Muscle layer of duodenum (tissue), 2 donors: ENCODE data around the gene CDC7.
"Not testable (repeated sequence)": the region's sequence is repeated elsewhere in the genome, so short reads cannot be mapped to it uniquely, and the experiment has no call there.

Experiments used
- H3K27ac ChIP-seq: one replicate; pipeline ENCODE4 v1.7.0; 2013; ENCODE audit warnings: mild to moderate bottlenecking, low read length
- H3K27me3 ChIP-seq: one replicate; pipeline ENCODE4 v1.7.0; 2013; ENCODE audit warnings: low read depth, mild to moderate bottlenecking, control low read depth, low read length
- H3K36me3 ChIP-seq, 2 donors: one replicate each; pipeline ENCODE4 v1.7.0; 2013; ENCODE audit warnings: low read length in 2 of 2, control low read depth in 1 of 2, mild to moderate bottlenecking in 1 of 2; ENCODE audit not compliant: insufficient read depth in 2 of 2, control insufficient read depth in 1 of 2
- H3K4me1 ChIP-seq, 2 donors: one replicate each; pipeline ENCODE4 v1.7.0; 2013; ENCODE audit warnings: low read length in 2 of 2, mild to moderate bottlenecking in 2 of 2, control low read depth in 1 of 2, moderate library complexity in 1 of 2; ENCODE audit not compliant: insufficient read depth in 2 of 2, control insufficient read depth in 1 of 2
- H3K4me3 ChIP-seq, 2 donors: one replicate each; pipeline ENCODE4 v1.7.0; 2013; ENCODE audit warnings: low read length in 2 of 2, low read depth in 1 of 2, mild to moderate bottlenecking in 1 of 2
- H3K9me3 ChIP-seq, 2 donors: one replicate each; pipeline ENCODE4 v1.7.0; 2013; ENCODE audit warnings: low read length in 2 of 2, control low read depth in 1 of 2, mild to moderate bottlenecking in 1 of 2; ENCODE audit not compliant: control insufficient read depth in 1 of 2
- donor health status: healthy.

The CDC7 gene

DNA sequence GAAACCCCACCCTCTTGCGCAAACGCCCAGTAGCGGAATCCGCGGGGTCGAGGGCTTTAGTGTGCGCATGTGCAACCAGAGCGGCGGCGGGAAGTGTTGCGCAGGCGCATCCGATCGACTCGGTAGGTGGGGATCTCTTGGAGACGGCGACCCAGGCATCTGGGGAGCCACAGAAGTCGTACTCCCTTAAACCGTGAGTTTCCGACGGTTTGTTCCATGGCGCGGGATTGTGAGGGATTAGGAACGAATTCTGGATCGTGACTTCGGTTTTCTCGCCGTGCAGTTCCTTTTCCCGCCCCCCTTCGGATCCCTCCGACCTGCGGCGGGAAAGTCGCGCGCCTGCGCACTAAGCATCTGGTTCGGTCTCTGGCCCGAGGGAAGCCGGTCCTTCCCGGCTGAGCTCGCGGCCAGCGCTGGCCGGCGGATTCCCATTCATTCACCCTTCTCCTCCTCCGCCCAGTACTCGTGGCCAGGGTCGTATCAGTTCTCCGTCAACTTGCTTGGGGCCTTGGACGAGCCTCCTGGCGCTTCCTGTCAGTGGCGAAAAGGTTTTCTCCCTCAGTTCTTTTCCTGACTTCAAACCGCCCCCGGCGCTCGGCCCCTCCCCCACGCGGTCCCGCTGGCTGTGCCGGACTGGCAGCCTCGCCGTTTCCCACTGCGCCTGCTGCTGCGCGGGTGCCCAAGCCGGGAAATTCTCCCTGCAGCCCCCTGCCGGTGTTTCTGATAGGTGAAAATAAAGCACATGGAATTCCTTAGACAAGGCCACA lies at the start of gene CDC7:
Gene CDC7, plus strand, starts transcription at position 96 of the 767 bp plus-strand sequence. CDS start 866 bp downstream, outside the sequence.
- H3K4me3 ChIP-seq: peak within 1 kb of the TSS; percentile 78 to 81

DNA sequence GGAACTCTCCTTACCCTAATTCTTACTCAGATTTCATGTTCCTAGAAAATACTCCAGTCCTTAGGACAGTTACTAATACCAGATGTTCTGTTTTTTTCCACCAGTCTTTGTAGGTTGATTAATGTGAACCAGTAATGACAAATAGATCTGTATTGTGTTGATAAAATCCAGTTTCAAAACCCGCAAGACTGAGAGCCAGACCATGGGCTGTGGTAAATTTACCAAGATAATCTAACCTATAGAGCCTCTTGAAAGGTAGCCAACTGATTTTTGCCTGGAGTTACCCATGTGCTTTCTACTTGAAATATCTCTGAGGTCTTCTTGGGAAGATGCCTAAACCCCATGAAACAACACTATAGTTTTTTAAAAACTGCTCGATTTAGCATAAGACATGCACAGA lies 46.5 kb upstream of the CDC7 start:
- Histone ChIP-seq H3K4me3 (no peak overlapping the region), H3K9me3 (no peaks in the 10 kb centered on the region), H3K27ac (no peak overlapping the region), H3K4me1 (no peaks in the 10 kb centered on the region), H3K27me3 (no peaks in the 10 kb centered on the region), H3K36me3 (no peaks in the 10 kb centered on the region)

More for the DNA sequence above, at the start of gene CDC7:
- no peaks in the 10 kb centered on the region for H3K36me3 ChIP-seq
- no peaks in the 10 kb centered on the region for H3K27me3 ChIP-seq
- H3K27ac ChIP-seq: peak within 1 kb of the TSS; percentile 90
- H3K9me3 ChIP-seq: no peaks in the 10 kb centered on the region
- H3K4me1 ChIP-seq: peaks cover 0 to 6% of the 10 kb centered on the region in 2 donors

DNA sequence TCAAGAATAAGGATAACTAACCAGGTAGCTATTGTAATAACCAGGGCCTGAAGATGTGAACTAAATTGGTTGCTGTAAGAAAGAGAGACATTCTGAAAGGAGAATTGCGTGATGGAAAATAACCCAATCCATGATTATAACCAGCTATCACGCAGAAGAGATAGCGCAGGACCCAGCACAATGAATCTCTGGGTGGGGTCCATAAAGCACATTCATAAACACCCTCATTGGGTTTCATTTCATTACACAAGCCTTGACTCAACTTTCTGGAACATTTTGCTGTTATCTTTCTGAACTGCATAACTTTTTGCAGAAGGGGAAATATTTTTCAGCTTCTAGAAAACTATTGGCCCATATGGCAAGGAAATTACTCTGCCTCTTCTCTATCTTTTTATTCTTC lies 45.3 kb upstream of the CDC7 start:
- H3K4me3 ChIP-seq: no peak overlapping the region
- H3K9me3 ChIP-seq: no peaks in the 10 kb centered on the region
- no peaks in the 10 kb centered on the region for H3K4me1 ChIP-seq
- no peaks in the 10 kb centered on the region for H3K27me3 ChIP-seq
- H3K27ac ChIP-seq: no peak overlapping the region
- no peaks in the 10 kb centered on the region for H3K36me3 ChIP-seq

DNA sequence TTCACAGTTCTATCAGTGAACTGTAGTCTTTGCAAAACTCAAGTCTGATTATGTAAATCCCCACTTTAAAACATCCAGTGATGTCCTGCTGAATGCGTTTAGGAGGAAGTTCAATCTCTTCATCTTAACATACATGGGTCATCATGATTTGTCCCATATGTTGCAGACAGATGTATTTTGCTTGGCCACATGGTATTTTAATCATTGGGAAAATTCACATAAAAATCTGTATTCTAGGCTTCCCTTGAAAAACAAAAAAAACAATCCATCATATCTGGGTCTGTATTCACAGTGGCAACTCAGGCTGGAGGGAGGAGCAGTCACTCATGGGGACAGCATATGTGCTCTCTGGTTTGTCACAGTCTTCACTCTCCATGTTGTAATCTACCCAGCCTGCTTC lies 44.8 kb upstream of the CDC7 start:
- Histone ChIP-seq H3K27me3 (no peaks in the 10 kb centered on the region), H3K36me3 (no peaks in the 10 kb centered on the region), H3K4me3 (no peak overlapping the region), H3K4me1 (no peaks in the 10 kb centered on the region), H3K9me3 (no peaks in the 10 kb centered on the region), H3K27ac (no peak overlapping the region)

GRCh38 chr1:91465350-91465749 lies 35.3 kb upstream of the CDC7 start:
- H3K36me3 ChIP-seq, H3K4me3 ChIP-seq, H3K27ac ChIP-seq, H3K4me1 ChIP-seq, H3K27me3 ChIP-seq: not testable (repeated sequence)
- H3K9me3 ChIP-seq: peaks cover 0 to 13% of the 10 kb centered on the region in 2 donors

- no peak overlapping the region for H3K4me3 ChIP-seq
- H3K27ac ChIP-seq: no peak overlapping the region
- no peaks in the 10 kb centered on the region for H3K36me3 ChIP-seq
- H3K4me1 ChIP-seq: no peaks in the 10 kb centered on the region
- no peaks in the 10 kb centered on the region for H3K9me3 ChIP-seq
- H3K27me3 ChIP-seq: no peaks in the 10 kb centered on the region
These were observed 24.0 kb upstream of the CDC7 start for GRCh38 chr1:91476533-91477217.

DNA sequence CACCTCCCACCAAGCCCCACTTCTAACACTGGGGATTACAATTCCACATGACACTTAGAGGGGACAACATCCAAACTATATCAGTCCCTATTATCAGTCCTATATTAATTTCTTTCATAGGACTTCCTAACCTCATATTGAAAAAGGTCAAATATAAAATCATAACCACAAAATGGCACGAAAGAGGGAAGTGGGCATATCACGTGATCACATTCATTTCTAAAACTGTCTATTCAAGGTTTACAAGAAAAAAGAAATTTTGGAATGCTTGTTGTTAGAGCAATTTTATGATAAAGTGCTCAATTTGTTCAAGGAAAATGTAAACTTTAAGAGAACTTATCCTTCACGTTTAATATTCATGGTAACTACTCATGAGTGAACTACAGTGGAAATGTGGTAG lies 13.2 kb upstream of the CDC7 start:
- Histone ChIP-seq H3K4me3 (no peak overlapping the region), H3K4me1 (no peaks in the 10 kb centered on the region), H3K9me3 (peaks cover 0 to 2% of the 10 kb centered on the region in 2 donors)

GRCh38 chr1:91490501-91490900 lies 10.2 kb upstream of the CDC7 start:
- no peak overlapping the region for H3K27ac ChIP-seq
- no peaks in the 10 kb centered on the region for H3K27me3 ChIP-seq
- no peak overlapping the region for H3K4me3 ChIP-seq
- H3K4me1 ChIP-seq: no peaks in the 10 kb centered on the region
- H3K36me3 ChIP-seq: no peaks in the 10 kb centered on the region
- no peaks in the 10 kb centered on the region for H3K9me3 ChIP-seq

More for the DNA sequence above, 13.2 kb upstream of the CDC7 start:
- no peaks in the 10 kb centered on the region for H3K36me3 ChIP-seq
- H3K27ac ChIP-seq: no peak overlapping the region
- H3K27me3 ChIP-seq: no peaks in the 10 kb centered on the region

GRCh38 chr1:91498035-91498434 lies 2.6 kb upstream of the CDC7 start:
- Histone ChIP-seq H3K27ac (no peak overlapping the region), H3K9me3 (no peaks in the 10 kb centered on the region), H3K4me3 (no peak overlapping the region), H3K4me1 (peaks cover 0 to 6% of the 10 kb centered on the region in 2 donors), H3K27me3 (no peaks in the 10 kb centered on the region), H3K36me3 (no peaks in the 10 kb centered on the region)

DNA sequence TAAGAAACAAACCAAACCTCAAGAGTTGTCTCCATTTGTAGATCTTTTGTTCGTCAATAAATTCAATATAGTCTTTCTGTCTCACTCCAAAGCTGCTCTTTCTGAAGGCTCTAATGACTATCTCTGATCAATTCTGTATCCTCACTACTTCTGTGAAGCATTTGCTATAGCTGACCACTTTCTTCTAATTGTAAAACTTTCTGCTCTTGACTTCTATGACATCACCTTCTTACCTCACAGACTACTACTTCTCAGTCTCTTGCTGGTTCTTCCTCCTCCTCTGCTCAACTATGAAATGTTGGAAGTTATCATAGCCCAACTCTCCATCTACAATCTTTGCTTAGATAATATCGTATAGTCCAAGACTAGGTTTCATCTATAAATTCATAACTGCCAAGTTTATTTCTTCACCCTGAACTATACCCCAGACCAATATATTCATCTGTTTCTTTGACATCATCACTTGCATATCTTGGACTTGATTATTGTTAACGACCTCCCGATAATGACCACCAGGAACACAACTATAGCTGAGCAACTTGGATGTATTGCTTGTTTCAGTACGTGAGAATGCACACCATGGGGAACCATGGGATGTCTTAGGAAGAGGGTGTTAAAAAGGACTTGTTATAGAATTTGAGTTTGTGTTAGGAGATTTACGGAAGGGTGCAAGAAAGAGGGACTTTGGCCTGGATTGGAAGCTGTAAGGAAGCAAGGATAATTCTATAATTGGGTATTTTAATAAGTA lies 2.0 kb upstream of the CDC7 start:
- no peaks in the 10 kb centered on the region for H3K9me3 ChIP-seq
- no peak overlapping the region for H3K4me3 ChIP-seq
- H3K36me3 ChIP-seq: no peaks in the 10 kb centered on the region
- peaks cover 0 to 6% of the 10 kb centered on the region in 2 donors for H3K4me1 ChIP-seq
- no peaks in the 10 kb centered on the region for H3K27me3 ChIP-seq
- no peak overlapping the region for H3K27ac ChIP-seq

DNA sequence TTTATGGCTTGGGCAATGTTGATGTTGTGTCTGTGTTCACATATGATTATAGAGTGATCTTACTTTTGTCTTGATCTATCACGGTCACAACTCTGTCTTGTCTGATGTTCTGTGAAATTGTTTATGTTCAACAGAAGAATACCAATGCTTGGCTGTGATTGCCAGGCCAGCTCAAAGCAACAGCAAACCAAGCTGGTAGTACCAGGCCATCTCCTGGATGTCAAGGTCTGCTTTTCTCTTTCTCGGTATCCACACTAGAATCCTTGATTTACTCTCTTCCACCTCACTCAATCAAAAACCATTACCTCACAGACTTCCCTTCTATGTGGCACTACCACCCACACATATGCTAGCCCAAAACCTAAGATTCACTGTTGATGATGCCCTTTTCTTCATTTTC lies 1.3 kb upstream of the CDC7 start:
- peak overlapping the region; percentile 2 for H3K27ac ChIP-seq
- H3K4me1 ChIP-seq: peaks cover 0 to 6% of the 10 kb centered on the region in 2 donors
- H3K27me3 ChIP-seq: no peaks in the 10 kb centered on the region
- H3K36me3 ChIP-seq: no peaks in the 10 kb centered on the region
- no peaks in the 10 kb centered on the region for H3K9me3 ChIP-seq
- no peak overlapping the region for H3K4me3 ChIP-seq
